Measurements from ENCODE around the gene ELP5.

DNA sequence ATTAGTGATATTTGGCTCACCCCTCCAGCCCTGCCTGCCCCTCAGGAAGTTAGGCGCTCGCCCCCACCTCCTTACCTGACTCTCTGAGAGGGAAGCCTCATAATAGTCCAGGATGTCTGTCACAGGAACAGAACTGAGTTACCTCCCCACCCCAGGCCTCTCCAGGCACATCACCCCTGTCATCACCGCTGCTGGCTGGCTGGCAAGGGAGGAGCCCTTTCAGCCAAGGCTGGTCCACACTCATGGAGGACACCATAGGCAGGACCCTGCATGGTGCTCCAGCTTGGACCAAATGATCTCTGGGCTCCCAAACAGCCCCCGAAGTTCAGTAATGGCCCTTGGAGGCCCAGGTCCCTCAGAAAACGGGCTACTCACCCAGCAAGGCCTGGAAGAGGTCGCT lies 33.8 kb upstream of the ELP5 start:
- TF ChIP-seq CTCF (IDR thresholded peaks at IDR 0.05; ENCODE audit: borderline replicate concordance, extremely low read depth, low read length, poor library complexity, severe bottlenecking) (no peak), EZH2 (IDR thresholded peaks at IDR 0.05; ENCODE audit: borderline replicate concordance, low read depth, low read length, severe bottlenecking) (no peak)

Data from DND-41 (cell line).